NT2/D1 (cell line): ENCODE results near the gene C11orf52.

Experiments
- YY1 ChIP-seq: IDR thresholded peaks from 2 replicates; pipeline ENCODE4 v1.6.1; 2011; ENCODE audit not compliant: insufficient read length, insufficient read depth
- ZNF274 ChIP-seq: IDR thresholded peaks from 2 replicates; pipeline ENCODE4 v1.6.1; 2011; ENCODE audit warnings: mild to moderate bottlenecking, low read depth, low read length

DNA sequence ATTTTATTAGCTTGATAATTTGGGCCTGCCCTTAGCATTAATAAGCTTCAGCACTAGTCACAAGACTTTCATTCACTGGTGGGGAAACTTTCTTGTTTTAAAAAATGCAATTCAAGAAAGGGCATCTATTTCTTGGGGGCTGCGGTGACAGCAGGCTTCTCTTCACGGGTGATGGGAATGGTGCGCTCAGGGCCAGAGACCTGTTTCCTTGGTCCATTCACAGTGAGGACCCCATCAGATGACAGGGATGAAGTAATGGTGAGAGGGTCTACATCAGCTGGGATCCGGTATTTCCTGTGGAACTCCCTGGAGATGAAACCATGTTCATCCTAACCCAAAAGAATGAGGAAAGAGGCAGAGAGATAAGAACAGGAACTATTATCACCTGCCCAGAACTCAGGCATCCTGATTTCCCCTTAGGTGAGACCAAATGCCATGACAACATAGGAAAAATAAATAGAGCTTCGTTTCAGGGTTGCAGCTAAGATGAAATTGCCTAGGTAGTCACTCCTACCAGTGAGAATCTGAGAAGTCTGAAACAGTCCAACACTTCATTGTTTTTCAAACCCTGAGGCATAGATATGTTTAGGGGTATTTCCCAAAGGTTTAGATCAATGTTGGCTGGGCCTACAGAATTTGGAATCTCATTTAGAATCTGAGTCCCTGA is 9.9 kb upstream of the C11orf52 start:
- no peak for TF ChIP-seq YY1
- no peak for TF ChIP-seq ZNF274
